ENCODE results near the gene AP2B1.

The AP2B1 gene

DNA sequence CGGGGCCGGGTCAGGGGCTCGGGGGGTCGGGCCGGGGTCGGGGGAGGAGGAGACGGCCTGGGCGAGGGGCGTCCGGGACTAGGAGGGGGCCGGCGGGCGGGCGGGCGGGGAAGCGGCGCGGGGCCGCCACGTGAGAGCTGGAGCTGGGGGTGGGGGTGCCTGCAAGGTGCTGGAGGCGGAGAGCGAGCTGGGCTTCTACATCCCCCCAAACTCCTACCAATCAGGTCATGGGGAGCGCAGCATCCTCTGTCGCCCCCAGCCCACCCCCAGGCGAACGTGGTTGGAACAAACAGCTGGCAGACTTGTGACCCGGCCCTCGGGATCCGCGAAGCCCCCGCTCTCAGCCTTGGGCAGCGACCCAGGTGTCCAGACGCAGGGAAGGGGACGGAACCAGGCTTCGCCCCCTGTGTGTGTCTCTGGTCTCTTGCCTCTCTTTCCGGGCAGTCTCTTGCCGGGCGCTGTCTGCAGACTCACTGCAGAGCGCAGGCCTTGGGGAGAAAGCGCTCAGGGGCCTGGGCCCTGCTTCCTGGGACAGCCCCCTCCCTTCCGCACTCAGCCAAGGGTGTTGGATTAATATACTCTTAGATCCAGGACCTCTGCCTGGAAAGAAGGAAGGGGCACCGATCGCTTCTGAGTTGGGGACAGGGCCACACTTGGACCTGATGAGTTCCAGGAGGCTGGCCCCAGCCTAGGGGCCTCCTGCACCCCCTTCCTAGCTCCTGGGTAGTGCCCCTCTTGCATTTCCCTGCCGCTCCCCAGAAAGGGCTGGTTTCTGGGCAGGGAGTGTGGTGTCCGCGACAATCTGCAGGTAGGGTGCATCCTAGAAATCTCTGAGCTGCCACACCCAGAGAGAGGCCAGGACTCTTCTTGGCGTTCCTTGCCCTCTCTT lies 145.0 kb downstream of the AP2B1 start:
- DNase-seq, result no peak

DNA sequence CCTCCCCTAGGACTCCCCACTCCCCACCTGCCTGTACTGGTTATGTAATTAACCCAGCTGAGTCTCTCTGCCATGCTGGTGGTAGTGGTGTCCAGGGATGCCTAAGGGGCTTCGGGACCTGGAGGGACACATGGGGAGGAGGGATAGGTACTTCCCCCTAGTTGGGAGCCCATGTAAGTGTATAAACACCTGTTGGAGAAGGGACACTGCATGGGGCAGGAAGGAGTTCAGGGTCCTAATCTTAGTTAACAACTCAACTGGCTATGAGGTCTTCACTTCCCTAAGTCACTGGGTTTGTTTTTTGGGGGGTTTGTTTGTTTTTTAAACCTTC lies 145.6 kb downstream of the AP2B1 start:
- DNase-seq, result no peak

DNA sequence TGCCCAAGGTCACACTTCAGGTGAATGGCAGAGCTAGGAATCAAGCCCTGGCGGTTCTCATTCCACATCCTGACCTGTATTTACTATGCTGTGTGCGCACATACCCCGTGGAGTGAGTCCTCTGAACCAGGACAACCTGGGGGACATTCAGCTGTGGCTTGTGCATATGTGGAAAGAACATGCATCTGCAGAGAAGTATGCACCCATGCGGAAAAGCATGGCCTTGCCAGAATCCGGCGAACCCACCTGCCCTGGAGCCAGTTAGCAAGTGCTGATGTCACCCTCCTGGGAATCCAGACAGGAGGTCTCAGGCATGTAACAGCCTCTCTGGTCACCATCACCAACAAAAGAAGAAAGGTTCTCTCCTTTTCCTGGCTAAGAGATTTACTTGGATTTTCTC lies 146.2 kb downstream of the AP2B1 start:
- no peak for DNase-seq

DNA sequence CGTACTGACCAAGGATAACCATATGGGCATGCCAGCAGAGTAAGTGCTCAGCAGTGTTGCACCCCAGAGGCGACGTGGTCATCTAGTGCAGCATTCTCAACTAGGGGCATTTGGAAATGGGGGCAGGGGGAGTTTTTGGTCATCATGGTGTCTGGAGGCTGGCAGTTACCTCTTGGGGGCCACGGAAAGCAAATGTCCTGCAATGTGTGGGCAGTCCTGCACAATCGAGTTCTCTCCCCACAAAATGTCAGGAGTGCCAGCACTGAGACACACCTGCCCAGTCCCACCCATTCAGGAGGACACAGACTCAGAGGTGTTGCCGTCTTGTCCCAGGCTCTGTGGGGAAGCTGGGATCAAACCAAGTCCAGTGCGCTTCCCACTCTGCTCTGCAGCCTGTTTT lies 147.3 kb downstream of the AP2B1 start:
- DNase-seq, result no peak

DNA sequence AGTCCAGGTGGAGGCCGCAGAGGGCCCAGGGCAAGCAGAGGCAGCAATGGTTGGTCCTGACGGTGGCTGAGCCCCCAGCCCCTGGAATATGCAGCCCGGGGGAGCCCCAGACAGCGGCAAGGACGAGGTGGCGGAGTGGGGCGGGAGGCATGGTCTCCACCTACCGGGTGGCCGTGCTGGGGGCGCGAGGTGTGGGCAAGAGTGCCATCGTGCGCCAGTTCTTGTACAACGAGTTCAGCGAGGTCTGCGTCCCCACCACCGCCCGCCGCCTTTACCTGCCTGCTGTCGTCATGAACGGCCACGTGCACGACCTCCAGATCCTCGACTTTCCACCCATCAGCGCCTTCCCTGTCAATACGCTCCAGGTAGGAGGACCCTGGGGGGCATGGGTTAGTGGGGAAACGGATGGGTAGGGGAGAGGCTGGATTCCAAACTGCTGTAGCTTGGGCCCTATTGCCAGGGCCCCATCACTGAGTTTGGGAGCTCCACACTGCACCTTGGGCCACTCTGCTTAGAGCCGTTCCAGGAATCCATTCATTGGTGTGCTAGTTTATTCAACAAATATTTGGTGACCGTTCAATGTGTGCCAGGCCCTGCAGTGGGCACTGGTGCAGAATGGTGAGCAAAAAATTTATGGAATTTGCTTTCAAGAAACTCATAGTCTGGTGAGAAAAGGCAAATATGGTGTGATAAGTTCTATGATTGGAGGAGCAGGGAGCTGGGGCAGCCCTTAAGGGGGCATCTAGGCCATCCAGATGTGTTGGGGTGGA lies 148.1 kb downstream of the AP2B1 start:
- DNase-seq, result no peak

DNA sequence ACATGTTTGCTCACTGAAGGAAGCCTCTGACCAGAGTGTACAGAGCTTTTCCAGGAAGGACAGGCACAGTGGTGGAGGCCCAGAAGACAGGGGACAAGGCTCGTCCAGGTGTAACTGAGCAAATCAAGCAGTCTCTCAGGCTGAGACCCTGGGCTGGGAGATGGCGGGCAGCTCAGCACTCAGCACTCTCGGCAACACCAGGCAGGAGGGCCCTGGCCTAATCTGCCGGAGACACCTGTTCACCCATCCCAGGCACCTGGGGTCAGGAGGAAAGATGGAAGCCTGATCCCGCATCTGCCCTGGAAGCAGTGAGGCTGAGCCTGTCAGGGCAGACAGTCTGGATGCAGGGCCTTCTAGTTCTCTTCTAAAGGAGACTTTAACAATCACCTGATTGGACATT lies 149.1 kb downstream of the AP2B1 start:
- DNase-seq, result no peak

DNA sequence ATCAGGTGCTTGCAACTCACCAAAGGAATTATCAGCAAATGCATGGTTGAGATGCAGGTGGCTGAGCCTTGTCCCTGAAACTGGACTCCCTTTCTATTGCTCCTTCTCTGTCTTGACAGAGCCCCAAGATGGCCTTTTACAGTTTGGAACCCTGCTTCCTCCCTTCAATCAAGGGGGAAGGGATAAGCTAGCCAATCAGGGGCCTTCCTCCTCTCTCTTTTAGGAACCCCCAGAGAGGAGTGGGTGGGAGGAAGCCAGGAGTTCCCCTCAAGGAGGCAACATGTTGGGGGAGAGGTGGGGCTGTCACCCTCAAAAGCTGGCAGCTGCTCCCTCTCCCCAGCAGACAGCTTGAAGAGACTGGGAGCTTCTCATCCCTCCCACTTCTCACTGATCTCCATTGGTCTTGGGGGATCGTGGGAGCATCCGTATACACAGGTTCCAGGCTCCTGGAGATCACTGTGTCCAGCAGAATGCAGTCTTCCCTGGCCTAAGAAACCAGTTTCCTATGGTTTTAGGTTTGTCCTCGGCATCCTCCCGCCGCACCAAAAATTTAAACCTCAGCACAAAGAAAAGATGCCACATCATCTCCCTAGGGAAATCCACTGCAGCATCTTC lies 151.5 kb downstream of the AP2B1 start:
- DNase-seq, result no peak

DNA sequence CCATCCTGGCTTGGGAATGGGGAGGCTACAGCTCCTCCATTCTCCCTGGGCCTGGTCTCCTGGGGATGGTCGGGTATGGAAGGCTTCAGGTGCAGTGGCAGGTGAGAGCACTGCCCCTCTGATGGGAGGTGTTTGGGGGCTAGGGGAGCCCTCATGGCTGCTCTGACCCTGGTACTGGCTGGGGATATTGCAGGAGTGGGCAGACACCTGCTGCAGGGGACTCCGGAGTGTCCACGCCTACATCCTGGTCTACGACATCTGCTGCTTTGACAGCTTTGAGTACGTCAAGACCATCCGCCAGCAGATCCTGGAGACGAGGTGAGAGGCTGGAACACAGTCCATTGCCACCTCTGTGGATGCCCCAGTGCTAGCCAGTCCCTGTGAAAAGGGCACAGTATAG lies 153.1 kb downstream of the AP2B1 start:
- no peak for DNase-seq

DNA sequence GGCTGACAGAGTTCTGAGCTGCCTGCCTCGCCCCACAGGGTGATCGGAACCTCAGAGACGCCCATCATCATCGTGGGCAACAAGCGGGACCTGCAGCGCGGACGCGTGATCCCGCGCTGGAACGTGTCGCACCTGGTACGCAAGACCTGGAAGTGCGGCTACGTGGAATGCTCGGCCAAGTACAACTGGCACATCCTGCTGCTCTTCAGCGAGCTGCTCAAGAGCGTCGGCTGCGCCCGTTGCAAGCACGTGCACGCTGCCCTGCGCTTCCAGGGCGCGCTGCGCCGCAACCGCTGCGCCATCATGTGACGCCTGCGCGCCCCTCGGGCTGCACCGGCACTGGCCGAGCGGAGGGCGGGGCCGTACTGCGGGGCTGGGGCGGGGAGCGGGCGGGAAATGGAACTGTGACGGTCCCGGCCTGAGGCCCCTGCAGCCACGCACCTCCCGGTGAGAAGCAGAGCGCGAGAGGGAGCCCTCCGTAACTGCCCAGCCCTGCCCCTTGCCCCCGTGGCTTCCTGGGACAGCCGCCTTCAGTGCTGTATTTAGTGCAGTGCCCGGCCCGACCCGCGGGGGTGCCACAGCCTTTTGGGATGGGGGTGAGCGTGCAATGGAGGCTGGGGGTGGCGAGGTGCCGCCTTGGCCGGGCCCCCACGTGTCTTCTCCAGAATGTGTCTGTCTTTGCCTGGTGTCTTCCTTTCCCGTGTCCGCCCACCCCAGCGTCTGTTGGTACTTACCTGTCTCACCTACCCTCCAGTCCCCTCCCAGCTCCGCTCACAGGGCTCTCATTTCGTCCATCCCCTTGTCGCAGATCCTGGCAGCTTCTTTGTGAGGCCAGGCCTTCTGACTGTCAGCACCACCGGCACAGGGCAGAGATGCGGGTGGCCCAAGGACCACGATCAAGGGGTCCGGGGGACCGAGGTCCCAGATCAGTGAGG lies 154.1 kb downstream of the AP2B1 start:
- DNase-seq, result no peak

DNA sequence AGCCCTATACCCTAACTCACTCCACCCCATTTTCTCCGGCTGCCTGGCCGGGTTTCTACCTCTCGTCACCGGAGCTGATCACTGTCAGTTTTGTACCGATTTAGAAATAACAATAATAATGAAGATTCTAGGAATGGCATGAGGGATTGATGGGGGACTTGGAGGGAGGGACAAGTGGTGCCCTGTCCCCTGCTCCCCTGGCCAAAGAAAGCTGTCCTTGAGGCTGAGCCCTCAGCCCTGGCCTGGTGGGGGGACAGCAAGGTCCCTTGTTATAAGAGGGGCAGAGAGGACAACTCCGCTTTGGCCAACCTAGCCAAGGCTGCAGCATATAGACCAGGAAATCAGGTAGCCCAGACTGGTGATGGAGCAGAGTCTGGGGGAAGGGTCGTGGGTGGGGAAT lies 155.4 kb downstream of the AP2B1 start:
- DNase-seq, result no peak

DNA sequence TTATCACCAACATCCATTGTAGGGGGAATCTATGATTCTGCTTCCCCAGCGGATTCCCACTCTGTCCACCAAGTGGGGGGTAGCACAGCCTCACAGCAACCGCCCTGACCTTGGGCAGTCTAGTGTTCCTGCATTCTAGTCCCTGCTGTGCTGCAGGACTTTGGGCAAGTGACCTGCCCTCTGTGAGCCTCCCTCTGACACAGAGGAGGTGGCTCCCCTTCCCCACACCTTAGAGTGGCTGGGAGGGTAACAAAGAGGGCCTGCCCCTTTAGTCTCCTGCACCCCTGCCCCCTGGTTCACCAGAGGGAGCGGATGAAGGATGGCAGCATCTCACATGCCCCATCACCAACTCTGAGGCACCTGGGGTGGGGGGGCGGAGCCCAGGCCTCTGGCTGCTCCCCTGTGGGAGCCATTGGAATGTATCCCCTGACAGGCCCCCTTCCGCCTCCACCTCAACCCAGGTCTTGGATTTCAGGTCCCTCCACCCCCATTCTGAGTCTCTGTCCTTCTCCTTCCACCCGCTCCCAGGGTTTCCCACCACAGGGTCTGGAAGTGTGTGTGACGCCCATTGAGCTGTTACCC lies 155.9 kb downstream of the AP2B1 start:
- DNase-seq, result no peak

DNA sequence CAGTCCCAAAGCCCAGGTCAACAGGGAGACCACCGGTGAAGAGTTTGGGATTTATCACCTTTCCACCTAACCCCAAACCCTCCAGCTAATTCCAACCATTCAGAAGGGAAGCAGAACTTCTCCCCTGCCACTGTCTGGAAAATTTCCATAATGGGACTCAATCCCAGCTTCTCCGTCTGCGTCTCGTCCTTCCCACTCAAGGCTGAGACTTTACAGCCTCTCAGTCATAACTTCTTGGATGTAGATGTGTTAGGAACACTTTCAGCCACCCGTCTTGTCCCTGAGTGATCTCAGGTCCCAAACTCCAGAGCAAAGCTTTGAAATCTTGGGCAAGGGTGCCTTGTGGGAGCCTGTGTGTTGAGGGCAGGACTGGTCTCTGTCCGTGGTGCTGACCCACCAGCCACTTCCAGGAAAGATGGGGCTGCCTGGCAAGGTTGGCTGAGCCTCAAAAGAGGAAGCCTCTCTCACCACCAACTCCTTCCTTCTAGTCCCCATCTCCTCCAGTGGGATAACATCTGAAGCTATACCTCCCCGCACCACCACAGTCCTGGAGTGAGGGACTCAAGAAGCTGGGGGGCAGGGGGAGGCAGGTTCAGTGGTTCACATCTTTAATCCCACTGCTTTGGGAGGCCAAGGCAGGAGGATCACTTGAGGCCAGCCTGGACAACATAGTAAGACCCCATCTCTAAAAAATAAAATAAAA lies 156.7 kb downstream of the AP2B1 start:
- no peak for DNase-seq

DNA sequence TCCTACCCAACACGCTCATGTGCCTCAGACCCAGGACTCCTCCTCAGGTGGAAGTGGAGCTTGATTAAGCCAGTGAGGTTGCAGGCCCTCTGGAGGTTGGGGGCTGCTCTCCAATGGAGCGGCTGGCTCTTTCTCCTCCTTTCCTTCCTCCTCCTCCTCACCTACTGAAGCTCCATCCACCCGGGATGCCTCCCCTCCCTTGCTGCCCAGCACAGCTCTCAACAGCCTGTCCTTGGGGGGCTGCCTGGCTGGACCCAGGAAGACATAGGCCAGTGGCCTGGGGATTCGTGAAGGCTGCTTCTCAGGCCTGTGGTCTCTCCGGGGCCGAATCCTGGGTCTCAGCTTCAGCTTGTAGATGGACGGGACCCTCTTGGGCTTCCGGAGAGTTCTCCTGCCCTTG lies 157.7 kb downstream of the AP2B1 start:
- no peak for DNase-seq

DNA sequence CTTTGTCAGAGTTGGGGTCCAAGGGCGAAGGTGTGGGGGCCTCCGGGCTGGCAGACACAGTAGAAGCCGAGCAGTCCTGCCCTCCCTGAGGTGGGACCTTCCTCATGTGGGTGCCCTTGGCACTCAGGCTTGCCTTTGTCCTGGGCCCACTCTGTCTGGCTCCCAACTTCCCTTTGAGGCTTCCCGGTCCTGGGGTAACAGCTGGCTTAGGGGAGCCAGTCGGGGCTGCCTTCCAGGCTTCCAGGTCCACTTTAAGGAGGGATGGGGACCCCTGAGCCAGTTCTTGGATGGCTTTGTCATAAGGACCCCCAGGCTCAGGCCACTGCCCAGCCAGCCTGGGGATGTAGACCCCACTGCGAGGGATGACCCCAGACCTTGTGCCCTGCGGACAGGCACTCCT lies 158.1 kb downstream of the AP2B1 start:
- DNase-seq, result no peak

DNA sequence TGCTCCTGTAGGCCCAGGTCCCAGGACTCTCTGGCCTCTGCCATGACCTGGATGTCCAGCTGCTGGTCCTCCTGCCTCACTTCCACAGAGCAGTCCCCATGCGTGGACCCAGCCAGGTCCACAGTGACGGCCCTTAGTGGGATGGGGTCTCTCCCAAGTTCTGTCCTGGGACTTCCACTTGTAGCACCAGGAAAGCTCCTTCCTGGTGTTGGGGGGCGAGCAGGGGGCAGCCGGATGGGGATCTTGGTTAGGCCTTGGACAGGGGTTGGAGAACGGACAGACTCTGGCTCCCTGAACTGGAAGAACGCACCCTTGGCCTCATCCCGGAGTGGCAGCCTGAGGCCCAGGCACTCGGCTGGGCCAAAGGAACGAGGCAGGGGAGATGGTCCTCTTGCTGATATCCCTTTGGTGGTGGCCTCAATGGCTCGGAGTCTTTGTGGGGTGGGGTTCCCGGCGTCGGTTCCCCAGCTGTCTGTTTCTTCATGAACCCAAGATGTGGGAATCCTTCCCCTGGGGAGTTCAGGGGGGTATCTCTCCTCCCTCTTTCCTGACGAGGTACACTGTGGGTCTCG lies 158.7 kb downstream of the AP2B1 start:
- DNase-seq, result no peak

DNA sequence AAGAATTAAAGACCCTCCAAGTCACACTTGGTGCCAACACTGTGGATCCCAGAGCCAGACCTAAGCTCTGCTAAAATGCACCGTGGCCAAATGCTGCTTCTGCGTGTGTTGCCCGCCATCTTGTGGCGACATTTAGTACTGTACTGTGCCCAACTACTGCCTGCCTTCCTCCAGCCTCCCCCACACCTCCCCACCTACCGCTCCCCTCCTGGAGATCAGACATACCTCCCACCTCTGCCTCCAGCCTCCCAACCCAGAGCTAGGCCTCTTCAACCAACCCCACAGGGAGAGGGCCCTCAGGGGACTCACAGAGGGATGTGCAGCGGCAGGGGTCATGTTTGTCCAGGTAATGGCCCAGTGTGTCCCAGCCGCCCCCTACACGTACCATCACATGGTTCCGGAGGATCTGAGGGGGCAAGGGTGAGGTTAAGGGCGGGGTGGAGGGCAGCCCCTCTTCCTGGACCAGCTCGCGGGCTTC lies 160.5 kb downstream of the AP2B1 start:
- peak; percentile 72 to 83 for DNase-seq

DNA sequence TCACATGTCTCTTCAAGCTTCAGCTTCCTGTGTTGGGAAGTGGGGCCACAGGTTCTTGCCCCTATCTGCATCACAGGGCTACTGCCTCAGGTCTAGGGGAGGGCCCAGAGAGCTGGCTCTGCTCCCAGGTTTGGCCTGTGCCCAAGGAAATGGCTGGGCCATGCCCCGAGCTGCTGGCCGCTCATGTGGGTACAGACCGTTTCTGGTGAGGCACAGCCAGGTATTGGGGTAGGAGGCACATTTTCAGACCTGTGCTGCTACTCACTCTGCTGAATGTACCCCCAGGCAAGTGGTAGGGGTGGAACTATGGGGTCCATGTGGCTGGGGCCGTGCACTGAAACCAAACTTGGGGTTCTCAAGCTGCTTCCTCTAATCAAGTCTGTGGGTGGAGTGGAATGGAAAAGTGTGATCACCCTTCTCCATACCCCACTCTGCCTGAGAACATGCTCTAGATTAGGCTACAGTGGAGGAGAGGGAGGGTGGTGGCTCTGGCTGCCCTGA lies 161.3 kb downstream of the AP2B1 start:
- DNase-seq, result no peak

DNA sequence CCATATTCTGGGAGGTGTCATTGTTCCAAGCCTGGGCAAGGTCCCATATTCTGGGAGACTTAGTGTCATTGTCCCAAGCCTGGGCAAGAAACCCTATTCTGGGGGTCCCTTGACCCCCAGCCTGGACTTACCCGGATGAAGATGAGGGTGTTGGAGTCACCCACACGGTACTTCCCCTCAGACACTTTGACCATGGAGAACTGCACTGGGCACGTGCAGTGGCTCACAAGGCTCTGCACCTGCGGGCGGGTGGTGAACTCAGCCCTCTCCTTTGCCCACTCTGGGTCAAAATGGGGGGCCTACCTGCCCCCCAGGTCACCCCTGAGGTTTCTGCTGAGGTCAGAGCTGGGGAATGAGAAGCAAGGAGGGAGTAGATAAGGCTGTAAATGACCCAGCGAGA lies 161.9 kb downstream of the AP2B1 start:
- no peak for DNase-seq

DNA sequence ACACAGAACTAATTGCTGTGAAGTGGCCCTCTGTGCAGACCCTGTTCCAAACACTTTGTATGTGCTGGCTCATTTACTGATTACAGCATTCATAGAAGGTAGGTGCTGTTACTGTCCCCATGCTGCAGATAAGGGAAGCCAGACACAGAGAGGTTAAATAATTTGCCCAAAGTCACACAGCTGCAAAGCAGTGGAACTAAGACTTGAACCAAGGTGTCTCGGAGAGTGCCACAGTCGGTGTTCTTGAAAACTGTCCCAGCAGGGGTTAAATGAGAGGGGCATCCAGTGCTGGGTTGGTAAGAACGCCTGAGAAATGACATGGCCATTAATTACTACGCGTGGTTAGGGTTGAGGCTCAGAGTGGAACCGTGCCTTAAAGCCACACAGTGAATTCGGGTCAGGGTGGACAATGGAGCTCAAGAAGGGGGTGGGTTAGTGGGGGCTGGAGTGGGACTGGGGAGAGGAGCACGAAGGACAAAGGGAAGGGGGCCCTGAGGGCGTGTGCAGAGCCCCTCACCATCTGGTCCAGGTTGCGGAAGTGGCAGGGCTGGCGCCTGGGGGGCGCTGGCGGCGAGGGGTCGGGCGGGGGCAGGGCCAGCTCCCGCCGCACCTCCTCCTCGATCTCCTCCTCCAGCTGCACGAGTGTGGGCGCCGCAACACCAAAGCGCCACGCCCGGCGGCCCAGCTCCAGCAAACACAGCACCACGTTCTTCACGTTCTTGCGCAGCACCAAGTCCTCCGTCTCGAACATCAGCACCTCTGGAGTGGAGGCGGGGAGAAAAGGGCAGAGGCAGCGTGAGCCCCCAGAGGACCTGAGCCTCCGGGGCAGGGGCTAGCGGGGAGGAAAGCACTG lies 162.7 kb downstream of the AP2B1 start:
- DNase-seq, result no peak
